Measurements from ENCODE around the gene TEDC1.

GRCh38 chr14:105498430-105499255, 7.6 kb downstream of the TEDC1 start:
- TF ChIP-seq, protein P1, sequence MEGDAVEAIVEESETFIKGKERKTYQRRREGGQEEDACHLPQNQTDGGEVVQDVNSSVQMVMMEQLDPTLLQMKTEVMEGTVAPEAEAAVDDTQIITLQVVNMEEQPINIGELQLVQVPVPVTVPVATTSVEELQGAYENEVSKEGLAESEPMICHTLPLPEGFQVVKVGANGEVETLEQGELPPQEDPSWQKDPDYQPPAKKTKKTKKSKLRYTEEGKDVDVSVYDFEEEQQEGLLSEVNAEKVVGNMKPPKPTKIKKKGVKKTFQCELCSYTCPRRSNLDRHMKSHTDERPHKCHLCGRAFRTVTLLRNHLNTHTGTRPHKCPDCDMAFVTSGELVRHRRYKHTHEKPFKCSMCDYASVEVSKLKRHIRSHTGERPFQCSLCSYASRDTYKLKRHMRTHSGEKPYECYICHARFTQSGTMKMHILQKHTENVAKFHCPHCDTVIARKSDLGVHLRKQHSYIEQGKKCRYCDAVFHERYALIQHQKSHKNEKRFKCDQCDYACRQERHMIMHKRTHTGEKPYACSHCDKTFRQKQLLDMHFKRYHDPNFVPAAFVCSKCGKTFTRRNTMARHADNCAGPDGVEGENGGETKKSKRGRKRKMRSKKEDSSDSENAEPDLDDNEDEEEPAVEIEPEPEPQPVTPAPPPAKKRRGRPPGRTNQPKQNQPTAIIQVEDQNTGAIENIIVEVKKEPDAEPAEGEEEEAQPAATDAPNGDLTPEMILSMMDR (conservative IDR thresholded peaks at IDR 0.05; ENCODE audit: low read depth, low read length), result no peak
- TF ChIP-seq EZH2 (IDR thresholded peaks at IDR 0.05; ENCODE audit: borderline replicate concordance, low read depth, low read length, poor library complexity, severe bottlenecking), result no peak
